Measurements from ENCODE around the gene LRIG1.
"Not testable (repeated sequence)": the region's sequence is repeated elsewhere in the genome, so short reads cannot be mapped to it uniquely, and the experiment has no call there.

The LRIG1 gene

DNA sequence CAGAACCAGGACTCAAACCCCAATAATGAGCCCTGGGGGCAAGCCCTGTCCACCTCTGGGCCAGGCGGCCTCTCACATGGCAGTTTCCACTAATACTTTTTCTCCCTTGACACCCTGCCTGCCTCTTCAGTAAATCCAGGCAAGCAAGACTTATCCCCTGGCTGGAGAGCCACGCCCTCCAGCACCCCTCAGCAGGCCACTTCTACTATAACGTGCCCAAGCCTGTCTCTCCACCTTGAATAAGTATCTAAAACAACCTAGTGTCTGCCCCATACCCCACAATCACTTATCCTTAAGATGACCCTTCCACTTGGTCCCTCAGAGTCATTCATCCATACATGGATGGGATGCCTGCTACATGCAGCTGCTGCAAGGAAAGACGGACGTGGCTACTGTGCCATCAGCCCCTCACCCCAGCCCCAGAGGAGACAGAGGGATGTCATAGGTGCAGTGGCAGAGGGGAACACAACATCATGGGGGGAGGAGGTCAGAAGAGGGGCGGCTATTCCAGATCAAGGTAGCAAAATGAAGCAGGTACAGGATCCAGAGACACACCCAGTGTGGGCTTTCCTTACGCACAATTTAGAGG, 63.4 kb downstream of the LRIG1 start:
- DNase-seq = peak; percentile 53

- DNase-seq = no peak
These were observed 64.8 kb downstream of the LRIG1 start for GRCh38 chr3:66435989-66436388.

GRCh38 chr3:66434726-66435125, 66.1 kb downstream of the LRIG1 start:
- DNase-seq = no peak

DNA sequence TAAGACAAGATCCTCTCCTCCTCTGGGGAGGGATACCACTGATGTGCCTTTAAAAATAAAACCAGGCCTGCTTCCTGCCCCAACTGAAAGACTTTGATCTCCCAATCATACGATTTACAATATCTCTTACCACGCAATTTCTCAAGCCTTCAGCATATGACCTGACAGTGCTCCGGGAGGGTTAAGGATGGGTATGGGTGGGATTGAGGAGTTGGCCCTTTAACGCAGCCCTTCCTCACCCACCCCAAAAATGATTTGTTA, 67.4 kb downstream of the LRIG1 start:
- no peak for DNase-seq

DNA sequence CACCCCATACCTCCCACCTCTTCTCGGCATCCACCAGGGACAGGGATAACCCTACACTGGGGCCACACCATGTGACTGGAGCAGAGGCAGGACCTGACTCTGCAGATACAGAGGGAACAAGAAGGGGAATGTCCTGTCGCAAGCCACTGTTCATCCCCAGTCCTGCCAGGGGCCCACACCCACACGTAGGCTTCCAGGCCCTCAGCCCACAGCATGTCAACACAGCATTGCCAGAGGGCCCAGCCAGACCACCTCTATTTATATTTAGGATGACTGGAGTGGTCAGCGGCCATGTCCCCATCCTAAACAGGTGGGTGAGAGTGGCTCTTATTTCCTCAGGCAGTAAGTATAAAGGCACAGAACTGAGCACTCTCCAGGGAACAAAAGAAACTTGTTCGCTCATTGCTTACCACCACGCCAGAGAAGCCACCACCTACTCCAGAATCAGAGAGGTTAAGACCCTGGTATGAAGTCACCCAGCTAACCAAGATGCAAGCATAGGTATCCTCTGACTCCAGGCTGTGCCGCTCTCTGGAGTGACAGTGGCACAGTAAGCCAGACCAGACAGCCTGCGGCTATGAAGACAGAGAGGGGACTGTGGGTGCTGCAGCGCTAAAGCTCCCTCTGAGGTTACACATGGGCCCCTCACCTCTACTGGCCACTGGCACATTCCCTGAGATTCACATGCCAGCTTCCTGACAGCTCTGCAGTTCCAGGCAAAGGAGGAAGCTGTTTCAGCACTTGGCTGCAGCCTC, 67.9 kb downstream of the LRIG1 start:
- no peak for DNase-seq

DNA sequence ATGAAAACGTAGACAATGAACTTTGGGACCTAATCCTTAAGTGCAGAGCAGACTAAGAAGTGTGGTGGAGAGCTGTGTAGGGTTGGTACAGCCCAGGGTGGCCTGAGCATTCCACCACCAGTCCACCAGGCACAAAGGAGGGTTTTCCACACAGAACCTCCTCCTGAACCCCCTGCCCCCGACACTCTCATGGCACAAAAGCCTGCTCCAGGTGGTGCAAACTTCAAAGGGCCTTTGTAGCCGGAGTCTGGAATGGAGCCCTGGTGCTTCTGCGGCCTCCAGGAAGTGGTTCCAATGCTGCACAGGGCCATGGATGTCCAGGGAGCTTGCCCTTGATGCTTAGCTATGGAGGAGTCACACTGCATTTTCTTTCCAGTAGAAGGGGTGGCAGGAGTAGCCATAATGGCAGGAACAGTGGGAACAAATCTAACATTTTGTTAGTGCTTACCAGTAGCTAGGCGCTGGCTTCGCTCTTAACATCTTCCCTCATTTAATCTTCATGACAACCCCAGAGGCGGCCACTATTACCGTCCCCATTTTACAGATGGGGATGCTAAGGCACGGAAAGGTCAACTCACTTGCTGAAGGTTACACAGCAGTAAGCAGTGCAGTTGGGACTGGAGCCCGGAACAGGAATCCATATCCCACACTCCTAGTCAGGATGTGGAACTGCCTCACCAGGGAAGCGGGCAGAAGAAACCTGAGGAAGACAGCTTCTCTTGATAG, 68.6 kb downstream of the LRIG1 start:
- DNase-seq = no peak

- DNase-seq = no peak
These were observed 69.3 kb downstream of the LRIG1 start for GRCh38 chr3:66431494-66431893.

DNA sequence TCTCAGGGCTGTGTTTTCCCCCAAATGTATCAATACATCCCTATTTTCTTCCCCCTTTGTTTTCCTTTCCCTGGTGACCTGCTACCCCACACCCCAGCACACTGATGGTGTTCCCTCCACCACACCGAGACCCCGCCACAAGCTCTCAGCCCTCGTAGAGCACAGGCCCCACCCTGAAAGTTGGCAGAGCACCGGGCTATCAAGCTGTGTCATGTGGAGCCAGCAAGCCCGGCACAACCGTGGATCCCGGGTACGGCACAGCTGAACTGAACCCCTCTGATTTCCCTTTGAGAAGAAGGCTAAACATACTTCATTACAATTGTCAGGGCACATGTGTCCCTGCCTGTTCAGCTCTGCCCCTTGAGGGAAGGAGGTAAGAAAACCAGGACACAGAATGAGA, 69.9 kb downstream of the LRIG1 start:
- DNase-seq = no peak

- DNase-seq = no peak
These were observed 72.1 kb downstream of the LRIG1 start for GRCh38 chr3:66428733-66429132.

DNA sequence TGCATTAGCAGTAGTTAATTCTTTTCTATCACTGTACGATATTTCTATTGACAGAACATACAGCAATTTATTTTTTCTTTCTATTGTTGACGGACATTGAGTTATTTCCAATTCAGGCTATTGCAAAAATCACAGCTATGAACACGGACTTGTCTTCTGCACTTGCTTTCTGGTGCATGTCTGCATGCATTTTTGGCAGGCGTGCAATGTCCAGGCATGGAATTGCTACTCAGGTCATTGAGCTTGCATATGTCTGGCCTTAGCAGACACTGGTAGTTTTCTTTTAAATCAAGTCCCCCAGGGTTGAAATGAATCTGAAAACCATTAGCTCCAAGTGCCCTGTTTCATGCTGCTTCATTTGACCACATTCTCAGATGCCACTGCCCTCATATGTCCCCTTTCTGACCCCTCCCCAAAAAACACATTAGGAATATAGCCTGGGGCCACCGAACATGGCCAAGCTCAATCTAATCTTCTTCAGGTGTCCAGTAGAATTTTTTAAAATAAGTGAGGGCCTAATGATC, 72.8 kb downstream of the LRIG1 start:
- no peak for DNase-seq

DNA sequence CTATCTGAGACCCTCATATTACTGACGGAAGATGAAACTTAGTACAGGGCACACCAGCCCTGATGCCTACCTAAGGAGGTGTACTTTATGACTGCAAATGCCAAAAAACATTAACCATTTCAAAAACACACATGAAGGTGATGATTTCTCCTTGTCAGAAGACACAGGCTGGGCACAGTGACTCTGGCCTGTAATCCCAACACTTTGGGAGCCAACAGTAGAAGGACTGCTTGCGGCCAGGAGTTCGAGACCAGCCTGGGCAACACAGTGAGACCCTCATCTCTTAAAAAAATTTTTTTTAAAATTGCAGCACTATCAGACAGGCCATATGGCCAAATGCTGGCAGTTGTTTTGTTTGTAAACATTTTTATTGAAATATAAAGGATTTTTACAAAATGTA, 73.5 kb downstream of the LRIG1 start:
- no peak for DNase-seq

GRCh38 chr3:66426135-66426534, 74.7 kb downstream of the LRIG1 start:
- DNase-seq = no peak

DNA sequence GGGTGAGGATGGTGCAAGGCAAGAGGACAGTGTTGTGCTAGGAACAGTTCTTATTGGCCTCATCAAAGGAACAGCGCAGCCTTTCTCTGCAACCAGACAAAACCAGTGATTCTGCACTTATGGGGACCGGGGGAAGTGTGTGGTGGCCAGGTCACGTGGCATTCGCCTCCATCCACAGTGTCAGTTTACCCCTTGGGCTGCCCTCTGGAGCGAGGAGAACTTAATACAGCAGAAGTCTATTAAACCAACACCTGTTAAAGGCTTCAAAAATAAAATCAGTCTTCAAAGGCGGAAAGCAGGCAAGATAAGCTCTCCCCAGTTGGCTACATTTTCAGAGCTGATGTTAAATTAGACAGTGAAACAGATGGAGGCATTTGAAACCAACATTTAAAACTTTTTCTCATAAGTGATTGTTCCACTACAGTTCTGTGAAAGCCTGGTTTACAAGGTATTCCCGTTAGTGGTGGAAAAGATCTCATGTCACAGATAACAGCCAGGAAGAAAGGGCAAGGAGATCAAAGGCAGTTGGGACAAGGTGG, 75.2 kb downstream of the LRIG1 start:
- DNase-seq = no peak

- DNase-seq = no peak
These were observed 75.8 kb downstream of the LRIG1 start for GRCh38 chr3:66425032-66425431.

GRCh38 chr3:66423791-66424190, 77.0 kb downstream of the LRIG1 start:
- DNase-seq = no peak

DNA sequence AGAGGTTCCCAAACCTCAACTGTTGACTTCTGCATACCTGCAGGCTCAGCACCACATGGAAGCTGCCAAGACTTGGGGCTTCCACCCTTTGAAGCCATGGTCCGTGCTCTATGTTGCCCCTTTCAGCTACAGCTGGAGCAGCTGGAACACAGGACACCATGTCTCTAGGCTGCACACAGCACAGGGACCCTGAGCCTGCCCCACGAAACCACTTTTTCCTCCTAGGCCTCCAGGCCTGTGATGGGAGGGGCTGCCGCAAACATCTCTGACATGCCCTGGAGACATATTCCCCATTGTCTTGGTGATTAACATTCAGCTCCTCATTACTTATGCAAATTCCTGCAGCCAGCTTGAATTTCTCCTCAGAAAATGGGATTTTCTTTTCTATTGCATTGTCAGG, 78.9 kb downstream of the LRIG1 start:
- DNase-seq = not testable (repeated sequence)

DNA sequence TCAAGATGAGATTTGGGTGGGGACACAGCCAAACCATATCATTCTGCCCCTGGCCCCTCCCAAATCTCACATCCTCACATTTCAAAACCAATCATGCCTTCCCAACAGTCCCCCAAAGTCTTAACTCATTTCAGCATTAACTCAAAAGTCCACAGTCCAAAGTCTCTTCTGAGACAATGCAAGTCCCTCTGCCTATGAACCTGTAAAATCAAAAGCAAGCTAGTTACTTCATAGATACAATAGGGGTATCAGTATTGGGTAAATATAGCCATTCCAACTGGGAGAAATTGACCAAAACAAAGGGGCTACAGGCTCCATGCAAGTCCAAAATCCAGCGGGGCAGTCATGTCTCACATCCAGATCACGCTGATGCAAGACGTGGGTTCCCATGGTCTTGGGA, 79.7 kb downstream of the LRIG1 start:
- not testable (repeated sequence) for DNase-seq

- DNase-seq = no peak
These were observed 81.8 kb downstream of the LRIG1 start for GRCh38 chr3:66419036-66419435.

DNA sequence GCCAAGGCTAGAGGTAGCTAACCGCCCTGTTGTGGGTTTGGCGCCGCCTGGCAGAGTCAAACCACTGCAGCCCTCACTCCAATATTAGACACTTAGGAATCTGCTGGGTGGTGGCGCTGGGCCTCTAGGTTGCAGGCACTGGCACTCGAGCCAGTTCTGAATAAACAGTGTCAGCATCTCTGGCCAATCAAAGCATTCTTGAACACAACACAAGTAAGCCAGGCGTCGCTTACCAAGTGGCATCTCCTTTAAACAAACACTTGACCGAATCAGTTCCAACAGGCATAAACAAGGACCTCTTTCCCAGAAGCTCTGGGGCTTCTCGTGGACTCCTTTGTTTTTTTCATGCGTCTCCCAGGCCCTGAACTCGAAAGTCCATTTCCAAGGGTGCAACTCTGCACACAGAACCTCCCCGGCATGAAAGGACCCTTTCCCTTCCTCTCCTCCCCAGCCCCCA, 82.3 kb downstream of the LRIG1 start:
- DNase-seq = peak; percentile 76

DNA sequence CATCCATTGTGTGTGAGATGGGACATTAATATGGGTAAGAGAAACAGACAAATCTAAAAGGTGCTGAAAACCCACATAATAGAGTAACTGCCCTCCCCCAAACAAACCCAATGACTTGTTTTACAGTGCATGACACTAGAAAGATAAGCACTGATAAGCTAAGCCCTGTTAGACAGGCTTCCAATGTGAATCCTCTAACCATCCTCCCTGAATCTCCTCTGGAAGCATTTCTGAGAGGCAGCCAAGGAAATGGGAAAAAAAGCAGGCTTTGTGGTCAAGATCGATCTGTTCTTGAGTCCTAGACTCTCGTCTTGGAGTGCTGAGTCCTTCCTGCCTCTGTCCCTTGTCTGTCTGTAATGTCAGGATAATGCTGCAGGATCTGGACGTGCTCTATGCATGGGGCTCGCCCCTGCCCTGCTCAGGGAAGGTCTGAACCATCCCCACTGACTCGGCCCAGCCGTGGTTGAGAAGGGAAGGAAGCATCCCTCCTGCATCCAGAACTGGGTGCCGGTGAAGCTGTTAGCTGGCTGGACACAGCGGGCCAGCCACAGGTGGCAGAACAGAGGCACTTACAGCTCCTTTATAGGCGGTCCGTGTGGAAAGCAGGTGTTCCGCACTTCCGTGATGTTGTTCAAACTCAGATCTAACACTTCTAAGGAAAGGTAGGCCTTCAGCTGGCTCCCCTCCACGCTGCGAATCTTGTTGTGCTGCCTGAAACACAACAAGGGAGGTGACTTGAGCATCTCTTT, 84.1 kb downstream of the LRIG1 start:
- DNase-seq = peak; percentile 27

- no peak for DNase-seq
These were observed 84.9 kb downstream of the LRIG1 start for GRCh38 chr3:66415867-66416428.

GRCh38 chr3:66414846-66415245, 86.0 kb downstream of the LRIG1 start:
- DNase-seq = no peak
